Measurements from ENCODE around the gene CDK1.

Gene CDK1

DNA sequence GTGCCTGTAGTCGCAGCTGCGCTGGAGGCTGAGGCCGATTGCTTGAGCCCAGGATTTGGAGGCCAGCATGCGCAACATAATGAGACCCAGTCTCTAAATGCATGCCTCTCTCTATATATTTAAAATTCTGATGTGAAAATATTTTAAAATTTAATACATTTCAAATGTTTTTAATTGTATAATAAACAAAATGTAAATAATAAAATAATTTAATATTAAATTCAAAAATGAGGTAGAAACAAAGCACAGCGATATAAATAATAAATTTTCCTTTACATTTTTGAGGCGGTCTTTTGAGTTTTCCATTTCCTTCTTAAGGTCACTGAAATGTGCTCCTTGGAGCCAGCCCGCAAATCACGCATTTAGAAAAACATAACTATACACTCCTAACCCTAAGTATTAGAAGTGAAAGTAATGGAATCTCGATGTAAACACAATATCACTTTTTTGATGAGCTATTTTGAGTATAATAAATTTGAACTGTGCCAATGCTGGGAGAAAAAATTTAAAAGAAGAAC lies 523 bp upstream of the CDK1 start:
- no peak for DNase-seq (ENCODE audit: low spot score)

DNA sequence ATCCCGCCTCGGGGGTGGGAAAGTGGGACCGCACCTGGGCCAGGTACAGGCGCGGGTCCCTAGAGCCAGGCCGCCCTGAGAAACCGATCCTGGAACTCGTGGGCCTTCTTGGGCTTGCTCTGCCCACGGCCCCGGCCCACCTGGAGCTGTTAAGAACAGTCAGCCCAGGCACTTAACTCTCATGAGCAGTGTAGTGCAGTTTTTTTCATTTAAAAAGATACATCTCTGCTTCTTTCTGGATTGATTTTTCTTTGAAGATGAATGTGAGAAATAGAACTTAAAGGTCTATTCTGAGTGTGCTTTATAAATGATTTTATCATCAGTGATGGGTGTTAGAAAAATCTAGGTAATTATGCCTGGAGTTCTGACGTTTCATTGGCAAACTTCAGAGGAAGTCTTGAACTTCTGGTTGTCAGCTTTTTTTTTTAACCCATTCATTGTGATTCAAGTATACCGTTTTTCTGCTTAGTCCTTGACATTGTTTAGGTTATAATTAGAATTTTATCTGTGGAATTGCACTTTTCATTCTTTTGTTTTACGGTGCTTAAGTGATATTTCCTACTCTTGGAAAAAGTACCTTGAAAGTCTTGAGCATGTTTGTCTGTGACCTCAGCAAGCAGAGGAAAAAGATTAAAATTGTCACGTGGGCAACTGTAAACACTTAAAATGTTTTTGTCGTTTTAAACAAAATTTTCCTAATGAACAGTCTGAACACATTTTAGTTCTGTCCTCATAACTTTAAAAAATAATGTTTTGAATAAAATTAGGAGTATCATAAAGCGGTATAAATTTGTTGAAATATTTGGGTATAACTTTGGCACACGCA lies 906 bp downstream of the CDK1 start:
- peak; percentile 55 for DNase-seq (ENCODE audit: low spot score)

DNA sequence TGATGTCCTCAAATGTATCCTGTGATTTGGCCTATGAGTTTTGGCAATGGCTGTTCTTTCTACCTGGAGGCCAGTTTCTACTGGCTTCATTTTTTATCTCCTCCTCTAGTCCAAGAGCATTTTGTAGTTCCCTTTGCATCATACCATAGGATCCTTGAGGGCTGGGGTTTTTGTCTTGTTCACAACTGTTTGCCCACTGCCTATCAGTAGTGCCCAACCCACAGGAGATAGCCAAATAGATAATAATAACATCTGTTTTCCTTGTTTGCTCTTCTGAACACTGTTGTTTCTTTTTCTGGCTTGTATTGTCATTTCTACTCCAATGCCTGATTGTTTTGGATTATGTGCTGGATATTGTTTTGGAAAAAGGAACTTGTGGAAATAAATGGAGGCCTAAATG lies 3.4 kb downstream of the CDK1 start:
- no peak for DNase-seq (ENCODE audit: low spot score)

DNA sequence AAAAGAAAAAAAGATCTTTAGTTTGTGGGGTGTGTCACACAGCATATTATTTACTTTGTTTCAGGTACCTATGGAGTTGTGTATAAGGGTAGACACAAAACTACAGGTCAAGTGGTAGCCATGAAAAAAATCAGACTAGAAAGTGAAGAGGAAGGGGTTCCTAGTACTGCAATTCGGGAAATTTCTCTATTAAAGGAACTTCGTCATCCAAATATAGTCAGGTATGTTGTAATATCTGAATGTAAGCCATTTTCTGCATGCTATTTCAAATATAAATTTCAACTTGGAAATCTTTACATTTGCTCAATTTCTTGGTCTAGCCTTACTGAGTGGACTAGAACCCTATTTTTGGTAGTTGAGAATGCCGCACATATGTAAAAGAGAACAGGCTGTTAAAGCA lies 6.4 kb downstream of the CDK1 start:
- no peak for DNase-seq (ENCODE audit: low spot score)

DNA sequence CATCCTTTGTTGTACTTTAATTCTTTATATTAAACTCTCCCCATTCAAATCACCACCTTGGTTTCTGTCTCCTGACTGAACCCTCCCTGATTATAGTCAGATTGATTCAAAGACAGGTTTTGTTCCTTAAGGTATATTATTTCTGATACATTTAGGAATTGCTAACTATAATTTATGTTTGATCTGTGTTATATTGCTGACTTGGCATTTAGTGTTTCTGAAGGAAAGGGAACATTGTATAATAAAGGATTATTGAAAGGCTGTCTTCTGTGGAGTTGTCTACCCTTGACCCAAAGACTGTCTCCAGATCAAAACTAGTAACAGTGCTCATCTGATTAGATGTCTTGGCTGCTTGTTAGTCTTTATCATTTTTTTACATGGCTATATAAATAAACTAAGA lies 10.3 kb downstream of the CDK1 start:
- no peak for DNase-seq (ENCODE audit: low spot score)

DNA sequence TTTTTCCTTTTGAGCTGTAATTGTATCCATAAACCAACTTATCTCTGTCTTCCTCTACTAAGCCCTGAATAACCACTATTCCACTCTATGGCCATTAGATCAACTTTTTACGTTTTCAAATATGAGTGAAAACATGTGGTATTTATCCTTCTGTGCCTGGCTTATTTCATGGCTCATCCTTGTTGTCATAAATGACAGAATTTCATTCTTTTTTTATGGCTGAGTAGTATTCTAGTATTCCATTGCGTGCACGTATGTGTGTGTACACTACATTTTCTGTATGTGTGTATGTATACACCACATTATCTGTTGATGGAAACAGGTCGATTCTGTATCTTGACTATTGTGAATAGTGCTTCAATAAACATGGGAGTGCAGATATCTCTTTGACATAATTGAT lies 11.1 kb downstream of the CDK1 start:
- no peak for DNase-seq (ENCODE audit: low spot score)

DNA sequence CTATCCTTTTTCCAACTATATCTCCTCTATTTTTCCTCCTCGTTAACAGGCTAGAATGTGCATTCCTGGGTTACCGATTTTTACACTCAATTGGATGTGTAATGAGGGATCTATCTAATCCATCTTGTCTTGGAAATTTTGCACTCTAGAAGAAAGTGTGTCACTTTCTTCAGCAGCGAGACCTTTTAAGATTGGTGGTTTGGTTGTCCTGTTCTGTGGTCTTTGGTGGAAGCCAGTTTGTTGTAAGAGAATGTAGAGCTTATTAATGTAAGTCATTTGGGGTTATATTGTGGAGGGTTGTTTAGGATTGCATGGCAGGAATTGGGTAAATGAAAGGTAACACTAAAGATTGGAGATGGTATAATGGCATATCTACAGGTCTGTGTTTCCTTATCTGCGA lies 16.7 kb downstream of the CDK1 start:
- no peak for DNase-seq (ENCODE audit: low spot score)

DNA sequence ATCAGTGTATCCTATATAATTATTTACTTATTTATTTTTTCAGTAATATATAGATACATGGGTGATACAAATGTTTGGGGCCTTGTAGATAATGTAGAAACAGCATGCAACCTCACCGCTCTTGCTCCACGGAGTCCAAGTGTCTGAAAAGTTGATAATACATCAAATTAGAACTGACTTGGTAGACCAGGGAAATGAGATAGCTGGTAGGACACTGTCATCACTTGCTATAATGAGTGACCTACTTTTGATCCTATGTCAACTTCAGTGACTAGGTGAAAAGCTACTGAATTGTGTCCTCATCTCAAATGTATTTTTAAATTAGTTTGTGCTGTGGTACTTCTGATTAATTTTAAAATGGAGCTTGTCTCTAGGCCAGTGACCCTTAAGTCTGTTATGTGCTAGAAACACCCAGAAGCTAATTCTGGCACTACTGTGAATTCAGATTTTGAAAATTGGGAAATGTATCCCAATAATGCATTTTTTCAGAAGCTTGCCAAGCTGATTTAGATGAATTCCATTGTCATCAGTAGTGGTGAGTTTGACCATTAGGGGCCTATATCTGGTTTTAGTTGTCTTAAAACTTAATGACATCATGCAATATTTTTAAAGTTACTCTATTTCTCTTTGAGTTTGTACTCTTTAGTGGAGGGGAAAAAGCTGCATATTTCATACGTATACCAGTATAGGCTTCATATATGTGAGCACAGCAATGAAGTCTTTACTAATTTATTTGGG lies 17.4 kb downstream of the CDK1 start:
- DNase-seq (ENCODE audit: low spot score) = no peak

DNA sequence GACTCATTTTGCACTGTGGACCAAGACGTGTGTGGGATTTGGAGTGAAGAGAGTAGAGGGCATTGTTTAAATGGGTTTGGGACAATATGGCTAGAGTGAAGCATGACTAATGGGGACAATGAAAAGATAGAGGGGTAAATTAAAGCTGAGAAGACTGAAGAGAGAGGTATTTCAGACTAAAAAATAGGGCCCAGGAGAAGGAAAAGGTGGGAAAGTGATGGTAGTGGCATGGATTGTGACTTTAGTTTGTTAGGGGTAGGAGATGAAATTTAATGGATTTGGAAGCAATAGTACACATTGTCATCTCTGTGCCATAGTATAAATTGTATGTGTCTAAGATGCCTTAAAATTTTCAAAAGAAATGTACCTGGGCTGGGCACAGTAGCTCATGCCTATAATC lies 18.2 kb downstream of the CDK1 start:
- no peak for DNase-seq (ENCODE audit: low spot score)

DNA sequence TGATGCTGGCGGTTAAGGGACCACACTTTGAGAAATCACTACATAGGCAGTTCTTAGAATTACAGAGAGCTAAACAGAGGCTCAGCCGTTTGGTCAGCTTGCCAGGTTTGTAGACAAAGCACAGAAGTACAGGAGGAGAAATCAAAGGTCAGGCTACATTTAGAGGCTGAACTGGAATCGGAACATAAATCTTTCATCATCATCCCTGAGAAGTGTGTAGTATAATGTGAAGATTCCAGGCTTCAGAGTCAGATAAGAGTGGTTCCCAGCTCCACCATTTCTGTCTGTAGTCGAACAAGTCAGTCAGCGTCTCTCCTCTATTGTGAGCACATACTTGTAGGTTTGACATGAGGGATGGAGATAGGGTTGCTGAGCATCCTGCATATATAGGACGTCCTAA lies 18.9 kb downstream of the CDK1 start:
- no peak for DNase-seq (ENCODE audit: low spot score)

DNA sequence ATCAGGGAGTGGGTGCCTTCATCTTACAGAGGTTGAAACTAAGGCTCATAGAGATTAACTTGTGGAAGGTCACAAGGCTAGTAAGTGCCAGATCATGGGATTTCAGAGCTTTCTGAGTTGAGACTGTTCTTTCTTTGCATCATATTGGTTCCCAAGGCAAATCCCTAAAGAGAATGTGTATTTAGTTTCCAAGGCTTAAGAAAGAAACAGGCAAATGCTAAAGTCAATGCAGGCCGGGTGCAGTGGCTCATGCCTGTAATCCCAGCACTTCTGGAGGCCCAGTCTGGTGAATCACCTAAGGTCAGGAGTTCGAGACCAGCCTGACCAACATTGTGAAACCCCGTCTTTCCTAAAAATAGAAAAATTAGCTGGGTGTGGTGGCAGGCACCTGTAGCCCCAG lies 19.8 kb downstream of the CDK1 start:
- DNase-seq (ENCODE audit: low spot score) = no peak

DNA sequence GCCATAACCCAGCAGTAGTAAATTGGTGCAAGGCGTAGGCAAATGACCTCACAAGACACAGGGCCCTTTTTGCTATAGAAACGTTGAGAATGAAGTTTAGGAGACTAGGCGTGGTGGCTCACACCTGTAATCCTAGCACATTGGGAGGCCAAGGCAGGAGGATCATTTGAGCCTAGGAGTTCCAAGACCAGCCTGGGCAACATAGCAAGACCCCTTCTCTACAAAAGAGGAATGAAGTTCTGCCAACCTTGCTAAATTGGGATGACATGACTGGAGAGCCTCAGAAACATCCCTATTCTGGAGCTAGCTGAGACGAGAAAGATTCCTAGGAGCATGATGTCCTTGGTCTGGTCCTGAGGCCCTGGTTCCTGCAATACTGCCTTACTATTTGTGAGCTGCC lies 20.6 kb downstream of the CDK1 start:
- DNase-seq (ENCODE audit: low spot score) = no peak

DNA sequence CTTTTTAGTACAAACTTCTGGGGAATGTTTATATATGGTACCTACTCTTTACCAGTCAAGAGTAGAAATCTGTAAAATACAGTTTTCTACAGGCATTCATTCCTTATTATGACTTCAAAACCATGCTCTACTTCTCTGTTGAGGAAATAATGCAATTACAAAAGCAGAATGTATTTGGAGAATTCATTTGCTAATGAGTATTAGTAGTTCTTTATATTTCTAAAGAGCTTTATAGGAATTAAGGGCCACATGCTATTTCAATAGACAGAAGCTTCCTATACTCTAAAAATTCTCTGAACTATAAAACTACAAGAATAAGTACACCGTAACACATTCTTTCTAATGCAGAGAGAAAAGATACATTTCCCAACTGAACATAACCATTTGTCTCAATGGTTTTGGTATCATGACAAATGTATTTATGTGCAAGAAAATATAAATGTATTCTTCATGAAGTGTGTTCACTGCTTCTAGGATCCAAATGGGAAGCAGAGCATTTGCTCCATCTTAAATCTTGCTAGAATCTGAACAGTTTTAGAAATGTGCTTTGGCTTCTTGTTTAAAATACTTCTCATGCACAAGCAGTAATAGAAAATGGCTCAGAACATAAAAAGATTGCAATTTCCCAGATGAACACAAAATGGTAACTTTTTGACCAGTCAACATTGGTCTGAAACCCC lies 21.8 kb downstream of the CDK1 start:
- DNase-seq (ENCODE audit: low spot score) = no peak

DNA sequence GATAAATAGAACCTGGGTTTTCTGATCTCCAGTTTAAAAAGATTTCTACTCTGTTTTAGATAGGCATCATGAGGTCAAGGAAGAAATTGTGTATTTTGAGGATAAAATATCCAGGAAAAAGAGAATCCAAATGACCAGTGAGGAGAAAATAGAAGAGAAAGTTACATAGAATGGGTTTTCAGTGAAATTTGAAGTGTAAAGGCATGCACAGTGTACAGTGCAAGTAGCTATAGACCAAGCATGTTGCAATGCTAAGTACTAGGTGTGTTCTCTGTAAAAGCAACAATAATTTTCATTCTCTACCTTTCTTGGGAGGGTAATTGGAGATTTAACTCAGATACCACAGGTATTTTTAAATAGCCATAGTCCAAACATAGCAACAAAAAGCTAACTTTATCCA lies 22.6 kb downstream of the CDK1 start:
- DNase-seq (ENCODE audit: low spot score) = no peak

DNA sequence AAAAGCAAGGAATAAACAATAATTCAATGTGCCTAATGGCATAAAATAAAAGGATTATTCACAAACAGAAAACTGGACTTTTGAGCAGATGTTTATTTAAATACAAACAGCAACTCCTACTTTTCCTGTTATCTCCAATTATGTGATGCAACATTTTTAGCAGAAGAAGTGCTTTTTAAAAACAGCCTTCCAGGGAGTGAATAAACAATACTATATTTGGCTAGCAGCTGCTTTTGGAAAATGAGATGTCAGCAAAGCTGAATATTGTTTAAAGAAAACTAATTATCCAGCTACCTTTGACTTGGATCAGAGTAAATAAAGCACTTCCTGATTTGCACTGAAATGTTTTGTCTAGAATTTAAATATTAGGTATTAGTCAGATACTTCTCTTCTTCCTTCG lies 23.2 kb downstream of the CDK1 start:
- DNase-seq (ENCODE audit: low spot score) = no peak

DNA sequence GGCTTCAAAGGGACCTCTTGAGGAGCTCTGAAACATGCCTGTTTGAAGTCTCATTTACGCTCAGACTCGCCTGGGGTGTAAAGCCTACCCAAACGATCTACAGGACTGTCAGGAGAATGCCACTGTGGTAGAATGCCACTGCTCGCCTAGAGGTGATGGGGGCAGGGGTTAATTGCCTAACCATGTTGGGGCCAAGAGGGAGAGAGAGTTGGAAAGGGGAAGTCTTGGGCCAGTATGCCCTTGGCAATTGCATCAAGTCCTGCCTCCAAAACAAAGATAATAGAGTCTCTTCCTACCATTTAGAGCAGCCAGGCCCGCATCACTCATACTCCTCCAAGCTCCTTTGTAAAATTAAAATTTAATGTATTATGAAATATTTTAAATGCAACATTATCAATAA lies 25.2 kb downstream of the CDK1 start:
- DNase-seq (ENCODE audit: low spot score) = no peak

DNA sequence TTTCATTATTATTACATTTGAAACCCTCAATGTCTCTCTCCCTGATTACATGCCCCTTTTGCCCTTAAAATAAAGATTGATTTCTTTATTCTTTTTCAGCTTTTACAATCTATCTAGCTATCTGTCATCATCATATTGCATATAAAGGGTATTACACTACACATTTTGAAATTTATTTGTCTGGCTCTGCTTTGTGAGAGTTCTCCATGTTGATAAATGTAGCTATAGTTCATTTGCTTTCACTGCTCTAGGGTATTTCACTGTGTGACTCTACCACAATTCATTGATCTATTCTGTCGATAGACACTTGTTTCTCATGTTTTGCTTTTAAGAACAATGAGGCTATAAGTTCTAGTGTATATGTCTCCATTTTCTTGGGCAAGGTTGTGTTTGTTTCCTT lies 25.6 kb downstream of the CDK1 start:
- DNase-seq (ENCODE audit: low spot score) = no peak

DNA sequence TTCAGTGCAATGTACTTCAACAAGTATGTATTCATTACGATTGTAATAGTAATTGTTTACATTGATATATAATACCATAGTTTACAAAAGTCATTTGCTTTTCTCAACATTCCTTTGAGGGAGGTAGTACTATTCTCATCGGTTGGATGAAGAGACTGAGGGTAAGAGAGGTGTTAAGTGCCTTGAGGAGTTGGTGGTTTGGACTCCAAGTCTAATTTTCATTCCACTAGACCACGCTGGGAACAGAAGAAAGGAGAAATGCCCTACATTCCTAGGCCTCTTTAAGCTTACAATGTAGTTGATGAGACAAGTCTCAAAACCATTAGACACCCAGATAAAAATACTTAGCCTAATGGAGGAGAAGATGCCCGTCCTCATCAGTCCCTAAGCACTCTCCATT lies 28.6 kb downstream of the CDK1 start:
- no peak for DNase-seq (ENCODE audit: low spot score)

DNA sequence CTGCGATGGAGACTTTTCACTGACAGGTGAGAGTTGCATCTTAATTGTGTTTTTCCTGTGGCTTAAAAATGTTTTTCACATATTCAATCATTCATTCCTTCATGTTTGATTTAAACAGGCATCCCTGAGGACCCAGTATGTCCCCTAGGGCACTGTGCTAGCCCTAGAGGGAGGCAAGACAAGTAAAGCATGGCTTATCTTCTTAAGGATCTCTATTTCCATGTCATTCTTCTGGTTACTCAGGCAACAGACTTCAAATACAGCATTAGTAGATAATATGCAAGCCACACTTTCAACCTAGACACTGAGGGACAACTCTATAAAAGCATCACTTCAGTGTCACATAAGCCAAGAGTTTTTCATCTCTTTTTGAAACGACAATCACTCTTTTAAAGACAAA lies 29.2 kb downstream of the CDK1 start:
- DNase-seq (ENCODE audit: low spot score) = no peak

DNA sequence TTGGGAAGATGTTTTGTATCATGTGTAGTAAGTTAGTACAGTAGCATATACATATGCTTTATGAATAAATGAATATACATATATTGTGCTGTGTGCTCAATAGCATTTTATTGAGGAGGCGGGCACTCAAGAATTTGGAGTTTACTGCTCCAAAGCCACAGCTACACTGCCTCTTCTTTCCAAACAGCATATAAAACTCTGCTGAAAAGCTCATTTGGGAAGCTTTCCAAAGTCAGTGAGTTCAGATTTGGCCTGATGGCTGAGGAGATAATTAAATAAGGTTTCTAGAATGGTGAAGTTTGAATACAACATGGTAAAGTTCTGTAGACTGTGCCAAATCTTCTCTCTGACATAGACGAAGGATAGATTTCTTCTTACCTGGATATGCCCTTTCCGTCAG lies 29.8 kb downstream of the CDK1 start:
- no peak for DNase-seq (ENCODE audit: low spot score)

DNA sequence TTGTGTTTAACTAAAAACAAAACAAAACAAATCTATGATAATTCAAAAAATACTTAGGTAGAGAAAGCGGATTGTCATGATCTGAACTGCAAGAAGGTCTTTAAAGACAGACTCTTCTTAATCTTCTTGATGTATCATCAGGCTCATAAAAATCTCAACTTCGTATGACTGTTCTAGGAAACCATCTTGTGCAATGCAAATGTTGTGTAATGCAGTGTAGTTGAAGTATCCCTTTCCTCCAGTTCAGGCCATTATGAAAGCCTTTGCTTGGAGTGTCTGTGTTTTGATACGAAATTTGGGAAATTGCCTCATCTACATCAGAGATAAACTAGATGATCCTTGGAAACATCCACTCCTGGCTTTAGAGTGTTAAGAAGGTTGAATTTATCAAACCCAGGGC lies 30.9 kb downstream of the CDK1 start:
- DNase-seq (ENCODE audit: low spot score) = no peak

DNA sequence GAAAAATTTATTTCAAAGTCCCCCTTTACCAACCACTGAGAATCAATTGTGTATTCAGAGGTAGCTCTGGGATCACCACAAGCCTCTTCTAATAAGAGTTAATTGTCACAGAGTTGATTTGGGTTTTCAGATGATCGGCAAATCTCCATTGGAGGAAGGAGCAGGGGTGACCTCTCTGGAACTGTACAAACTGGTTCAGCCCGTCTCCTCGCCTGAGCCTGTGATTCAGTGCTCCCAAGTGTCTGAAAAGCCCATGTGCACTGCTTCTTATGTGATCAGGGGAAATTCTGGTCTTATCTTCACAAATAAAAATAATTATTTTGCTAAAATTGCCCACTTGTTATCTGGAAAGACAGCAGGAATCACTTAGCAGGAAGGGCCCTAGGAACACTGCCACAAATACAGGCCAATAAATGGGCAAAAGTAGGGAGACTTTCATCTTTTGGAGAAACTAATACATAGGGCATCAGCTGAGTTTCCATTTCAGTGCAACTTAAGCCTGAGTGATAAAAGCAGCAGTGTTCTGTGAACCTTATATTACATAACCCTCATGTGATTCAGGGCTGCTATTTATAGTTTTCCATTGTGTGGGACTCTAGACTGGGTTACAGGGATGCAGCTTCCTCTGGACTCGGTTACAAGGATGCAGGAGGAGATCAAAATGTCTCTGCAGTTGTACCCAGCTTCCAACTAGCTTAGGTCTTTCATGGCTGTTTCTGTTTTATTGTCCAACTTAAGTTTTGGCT lies 32.3 kb downstream of the CDK1 start:
- DNase-seq (ENCODE audit: low spot score) = no peak
